ENCODE results near the gene SIK3.

The SIK3 gene

DNA sequence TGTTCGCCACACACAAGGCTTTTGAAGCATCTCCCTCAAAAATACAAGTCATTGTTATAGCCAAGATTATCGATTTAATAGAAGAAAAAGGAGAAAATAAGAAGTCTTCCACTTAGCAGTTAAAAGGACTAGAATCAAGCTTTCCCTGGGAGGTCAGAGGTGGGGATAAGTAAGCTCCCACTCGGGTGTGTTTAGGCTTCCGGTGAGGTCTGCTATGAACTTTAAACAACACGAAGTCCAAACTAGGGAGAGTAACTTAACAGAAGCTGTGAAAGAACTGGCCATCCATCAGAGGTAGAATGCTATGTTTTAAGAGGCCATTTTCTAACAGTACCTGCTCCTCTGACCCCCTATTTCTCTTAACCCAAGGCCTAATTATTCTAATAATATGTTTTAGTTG, 169.4 kb downstream of the SIK3 start:
- DNase-seq (ENCODE audit: low read depth), result no peak
- TF ChIP-seq, protein P1, sequence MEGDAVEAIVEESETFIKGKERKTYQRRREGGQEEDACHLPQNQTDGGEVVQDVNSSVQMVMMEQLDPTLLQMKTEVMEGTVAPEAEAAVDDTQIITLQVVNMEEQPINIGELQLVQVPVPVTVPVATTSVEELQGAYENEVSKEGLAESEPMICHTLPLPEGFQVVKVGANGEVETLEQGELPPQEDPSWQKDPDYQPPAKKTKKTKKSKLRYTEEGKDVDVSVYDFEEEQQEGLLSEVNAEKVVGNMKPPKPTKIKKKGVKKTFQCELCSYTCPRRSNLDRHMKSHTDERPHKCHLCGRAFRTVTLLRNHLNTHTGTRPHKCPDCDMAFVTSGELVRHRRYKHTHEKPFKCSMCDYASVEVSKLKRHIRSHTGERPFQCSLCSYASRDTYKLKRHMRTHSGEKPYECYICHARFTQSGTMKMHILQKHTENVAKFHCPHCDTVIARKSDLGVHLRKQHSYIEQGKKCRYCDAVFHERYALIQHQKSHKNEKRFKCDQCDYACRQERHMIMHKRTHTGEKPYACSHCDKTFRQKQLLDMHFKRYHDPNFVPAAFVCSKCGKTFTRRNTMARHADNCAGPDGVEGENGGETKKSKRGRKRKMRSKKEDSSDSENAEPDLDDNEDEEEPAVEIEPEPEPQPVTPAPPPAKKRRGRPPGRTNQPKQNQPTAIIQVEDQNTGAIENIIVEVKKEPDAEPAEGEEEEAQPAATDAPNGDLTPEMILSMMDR (IDR thresholded peaks at IDR 0.05; ENCODE audit: insufficient read depth, low read depth, low read length, missing control alignments), result no peak
- no peak overlapping the region for H3K4me3 ChIP-seq (ENCODE audit: low read depth, low read length)

DNA sequence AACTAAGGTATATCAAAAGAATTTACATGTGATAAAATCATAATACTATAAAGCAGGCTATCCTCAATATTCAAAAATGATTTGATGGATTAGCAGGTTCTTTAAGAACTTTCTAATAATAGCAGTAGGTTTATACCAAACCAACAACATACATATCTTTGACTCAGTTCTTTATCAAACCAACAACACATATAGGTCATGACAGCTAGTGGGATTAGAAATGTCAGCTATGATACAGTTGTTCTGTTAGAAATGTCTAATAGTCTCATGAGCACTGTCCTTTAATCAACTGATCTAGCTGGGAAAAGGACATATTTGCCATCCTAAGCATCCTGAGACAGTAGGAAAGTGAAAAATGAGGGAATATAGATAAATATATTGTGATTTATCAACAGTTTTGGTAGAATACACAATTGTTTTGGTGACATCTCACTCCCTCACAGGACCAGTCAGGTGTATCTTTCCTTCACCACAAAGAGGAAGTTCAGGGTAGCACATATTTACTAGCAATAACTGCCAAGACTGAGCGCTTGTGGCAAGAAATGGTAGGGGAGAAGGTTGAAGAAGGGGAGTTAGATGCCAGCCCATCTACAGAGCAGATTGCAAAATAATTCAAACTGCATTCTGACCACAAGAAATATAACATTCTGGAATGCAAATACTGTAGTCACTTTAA, 170.0 kb downstream of the SIK3 start:
- H3K4me3 ChIP-seq (ENCODE audit: low read depth, low read length), result no peak overlapping the region
- TF ChIP-seq, protein P1 (IDR thresholded peaks at IDR 0.05; ENCODE audit: insufficient read depth, low read depth, low read length, missing control alignments), result no peak
- peak; percentile 68 for DNase-seq (ENCODE audit: low read depth)

DNA sequence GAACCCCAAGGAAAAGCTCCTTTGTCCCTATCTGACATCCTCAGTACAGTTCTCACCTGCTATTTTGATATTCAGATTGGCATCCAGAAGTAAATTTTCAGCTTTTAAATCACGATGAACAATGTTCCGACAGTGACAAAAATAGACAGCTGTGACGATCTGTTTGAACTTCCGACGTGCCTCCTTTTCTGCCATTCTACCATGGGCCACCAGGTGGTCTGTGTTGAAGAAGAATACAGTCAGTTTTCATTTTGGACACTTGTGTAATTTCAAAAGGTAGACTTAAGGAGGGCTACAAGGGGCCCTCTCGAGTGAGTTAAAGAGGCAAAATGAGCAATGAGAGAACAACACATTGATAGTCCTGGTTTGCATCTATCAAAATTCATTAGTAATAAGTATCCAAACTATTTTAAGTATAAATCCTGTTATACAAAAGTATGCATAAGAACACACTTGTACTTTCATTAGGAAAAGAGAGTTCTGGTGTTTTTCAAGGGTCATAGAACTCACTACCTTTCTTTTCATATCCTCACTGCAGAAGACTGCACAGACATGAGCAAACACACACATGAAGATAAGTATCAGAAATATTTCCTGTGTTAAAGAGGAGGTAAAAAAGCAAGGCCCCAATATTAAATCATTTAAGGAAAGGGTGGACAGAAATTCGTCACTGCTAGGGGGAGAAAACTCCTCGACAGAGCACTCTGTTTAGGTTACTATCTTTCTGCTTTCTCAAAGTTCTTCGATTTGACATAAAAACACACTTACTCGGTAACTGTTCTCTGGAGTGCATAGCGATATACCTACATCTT, 170.9 kb downstream of the SIK3 start:
- H3K4me3 ChIP-seq (ENCODE audit: low read depth, low read length), result no peak overlapping the region
- peak; percentile 58 for DNase-seq (ENCODE audit: low read depth)
- TF ChIP-seq, protein P1 (IDR thresholded peaks at IDR 0.05; ENCODE audit: insufficient read depth, low read depth, low read length, missing control alignments), result peak; percentile 38

DNA sequence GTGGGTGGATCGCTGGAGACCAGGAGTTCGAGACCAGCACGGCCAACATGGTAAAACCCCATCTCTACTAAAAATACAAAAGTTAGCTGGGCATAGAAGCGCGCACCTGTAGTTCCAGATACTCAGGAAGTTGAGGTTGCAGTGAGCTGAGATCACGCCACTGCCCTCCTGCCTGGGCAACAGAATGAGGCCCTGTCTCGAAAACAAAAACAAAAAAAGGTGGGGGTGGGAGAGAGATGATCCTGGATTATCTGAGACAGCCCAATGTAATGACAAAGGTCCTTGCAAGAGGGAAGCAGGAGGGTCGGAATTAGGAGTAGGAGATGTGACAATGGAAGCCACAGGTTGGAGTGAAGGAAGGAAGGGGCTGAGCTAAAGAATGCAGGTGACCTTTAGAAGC, 173.2 kb downstream of the SIK3 start:
- TF ChIP-seq, protein P1 (IDR thresholded peaks at IDR 0.05; ENCODE audit: insufficient read depth, low read depth, low read length, missing control alignments), result no peak
- peak; percentile 72 for DNase-seq (ENCODE audit: low read depth)
- no peak overlapping the region for H3K4me3 ChIP-seq (ENCODE audit: low read depth, low read length)

DNA sequence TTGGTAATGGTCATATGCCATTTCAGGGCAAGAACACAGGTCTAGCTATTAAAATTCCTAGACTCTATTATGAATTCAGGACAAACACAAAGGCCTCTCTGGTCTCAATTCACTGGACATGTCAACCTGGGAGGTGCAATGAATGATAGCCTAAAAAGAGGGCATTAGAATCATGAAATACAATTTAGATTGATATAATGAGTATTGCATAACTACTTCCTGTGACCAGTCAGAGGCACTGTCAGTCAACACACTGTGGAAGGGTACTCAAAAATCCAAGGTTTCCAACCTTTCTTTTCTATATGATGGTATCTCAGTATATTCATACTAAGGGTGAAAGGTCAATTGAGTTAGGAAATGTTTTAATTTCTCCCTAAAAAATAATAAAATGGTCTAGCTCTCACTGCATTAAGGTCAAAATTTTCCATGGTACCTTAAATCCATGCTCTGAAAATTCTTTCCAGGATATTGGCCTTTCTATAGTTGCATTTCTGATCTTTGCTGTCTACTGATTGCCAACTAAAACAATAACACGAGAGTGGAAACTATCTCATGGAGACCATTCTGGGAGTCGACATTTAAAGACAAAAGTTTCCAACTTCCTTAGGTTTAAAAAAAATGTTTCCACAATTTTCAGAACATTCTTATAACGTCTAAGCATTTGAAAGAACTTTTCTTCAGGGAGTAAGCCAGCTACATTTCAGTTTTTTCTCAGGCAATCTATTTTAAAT, 179.1 kb downstream of the SIK3 start:
- no peak for DNase-seq (ENCODE audit: low read depth)
- no peak overlapping the region for H3K4me3 ChIP-seq (ENCODE audit: low read depth, low read length)
- TF ChIP-seq, protein P1 (IDR thresholded peaks at IDR 0.05; ENCODE audit: insufficient read depth, low read depth, low read length, missing control alignments), result peak; percentile 2

DNA sequence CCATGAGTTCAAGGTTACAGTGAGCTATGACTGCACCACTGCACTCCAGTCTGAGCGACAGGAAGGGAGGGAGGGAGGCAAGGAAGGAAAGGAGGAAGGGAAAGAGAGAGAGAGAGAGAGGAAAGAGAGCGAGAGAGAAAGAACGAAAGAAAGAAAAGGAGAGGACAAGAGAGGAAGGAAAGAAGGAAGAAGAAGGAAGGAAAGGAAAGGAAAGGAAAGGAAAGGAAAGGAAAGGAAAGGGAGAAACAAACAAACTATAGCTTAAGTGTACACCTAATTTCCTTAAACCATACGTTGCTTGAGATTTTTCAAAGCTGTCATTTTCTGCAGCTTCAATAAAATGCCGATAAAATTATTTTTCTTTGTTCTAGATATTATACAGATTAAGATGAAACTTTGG, 180.6 kb downstream of the SIK3 start:
- H3K4me3 ChIP-seq (ENCODE audit: low read depth, low read length), result no peak overlapping the region
- no peak for DNase-seq (ENCODE audit: low read depth)
- TF ChIP-seq, protein P1 (IDR thresholded peaks at IDR 0.05; ENCODE audit: insufficient read depth, low read depth, low read length, missing control alignments), result no peak
